NCI-H1436 treated with DMSO at 0.1 percent for 48 hours (cell line): Measurements from ENCODE around the gene HLA-DOA.

Experiments
- DNase-seq: peaks from one replicate; lab custom pipeline; 2025; lab: John Stamatoyannopoulos, UW

Gene HLA-DOA

GRCh38 chr6:33015798-33016197 is 6.4 kb upstream of the HLA-DOA start:
- DNase-seq, result no peak

DNA sequence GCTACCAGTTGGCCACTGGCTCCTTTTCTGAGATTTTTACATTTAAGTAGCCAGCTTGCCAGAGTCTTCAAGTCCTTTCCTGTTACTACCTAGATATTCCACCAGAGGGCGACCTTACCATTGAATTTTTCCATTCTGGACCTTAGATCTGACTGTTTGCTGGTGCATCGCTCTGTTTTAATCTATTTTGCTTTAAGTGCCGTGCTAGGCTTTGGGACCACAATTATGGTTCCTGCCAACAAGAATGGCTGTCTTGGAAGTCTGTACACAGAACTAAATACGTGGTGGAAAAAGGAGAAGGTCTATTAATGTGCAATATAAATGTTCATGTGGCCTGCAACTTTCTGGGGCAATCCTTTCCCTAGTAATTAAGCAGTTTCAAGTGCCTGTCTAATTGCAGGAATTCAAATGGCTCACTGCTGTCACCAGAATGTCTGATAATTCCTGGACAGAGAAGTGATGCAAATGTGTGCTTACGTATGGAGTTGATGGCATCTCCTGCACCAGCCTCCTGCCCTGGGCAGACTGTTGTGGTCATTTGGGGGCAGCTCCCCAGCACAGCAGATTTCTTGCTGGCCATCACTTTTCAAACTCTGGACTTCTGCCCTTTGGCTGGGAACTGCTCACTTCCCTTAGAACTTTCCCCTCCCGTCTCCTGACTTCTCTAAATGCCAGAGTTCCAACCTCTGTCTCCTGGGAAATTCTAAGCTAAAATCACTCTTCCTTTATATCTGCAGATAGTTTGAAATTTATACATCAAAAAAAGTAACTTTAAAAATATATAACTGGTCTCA is 5.6 kb upstream of the HLA-DOA start:
- peak; percentile 26 for DNase-seq

- no peak for DNase-seq
Observed at GRCh38 chr6:33013608-33014007, 4.2 kb upstream of the HLA-DOA start.

- DNase-seq, result no peak
Observed at GRCh38 chr6:33010356-33010755, 965 bp upstream of the HLA-DOA start.

DNA sequence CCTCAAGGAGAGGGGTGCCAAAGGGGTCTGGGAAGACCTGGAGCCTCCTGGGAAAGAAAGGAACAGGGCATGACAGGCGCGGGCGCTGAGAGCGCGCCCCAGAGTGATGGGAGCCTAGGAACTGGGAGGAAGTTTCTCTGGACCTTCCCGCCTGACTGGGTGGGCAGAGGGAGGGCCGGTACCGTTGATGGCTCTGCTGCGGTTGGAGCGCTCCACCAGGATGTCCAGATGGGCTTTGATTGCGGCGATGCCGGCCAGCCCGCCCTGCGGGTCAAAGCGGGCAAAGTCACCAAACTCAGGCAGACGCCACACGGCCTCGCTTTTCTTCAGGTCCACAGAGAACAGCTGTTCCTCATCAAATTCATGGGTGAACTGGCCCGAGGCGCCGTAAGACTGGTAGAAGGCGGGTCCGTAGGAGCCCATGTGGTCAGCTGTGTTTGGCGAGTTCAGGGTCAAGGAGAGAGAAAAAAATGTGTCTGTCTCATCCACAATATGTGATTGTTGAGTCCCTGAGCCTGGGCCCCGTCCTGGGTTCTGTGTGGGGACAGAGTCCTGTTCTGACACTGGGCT is 1.5 kb downstream of the HLA-DOA start:
- no peak for DNase-seq

DNA sequence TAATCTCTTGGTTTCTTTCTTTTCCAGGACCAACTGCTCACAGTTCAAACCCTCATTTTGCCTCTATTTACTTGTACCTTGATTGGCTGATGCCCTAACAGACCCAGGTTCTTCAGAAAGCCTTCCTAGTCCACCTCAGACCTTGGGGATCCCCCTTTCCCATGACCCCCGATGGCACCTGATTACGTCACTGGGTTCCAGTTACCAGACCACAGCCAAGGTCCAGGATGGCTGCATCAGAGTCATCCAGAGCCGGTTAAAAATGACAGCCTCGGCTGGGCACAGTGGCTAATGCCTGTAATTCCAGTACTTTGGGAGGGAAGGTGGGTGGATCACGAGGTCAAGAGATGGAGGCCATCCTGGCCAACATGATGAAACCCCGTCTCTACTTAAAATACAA is 4.5 kb downstream of the HLA-DOA start:
- no peak for DNase-seq

DNA sequence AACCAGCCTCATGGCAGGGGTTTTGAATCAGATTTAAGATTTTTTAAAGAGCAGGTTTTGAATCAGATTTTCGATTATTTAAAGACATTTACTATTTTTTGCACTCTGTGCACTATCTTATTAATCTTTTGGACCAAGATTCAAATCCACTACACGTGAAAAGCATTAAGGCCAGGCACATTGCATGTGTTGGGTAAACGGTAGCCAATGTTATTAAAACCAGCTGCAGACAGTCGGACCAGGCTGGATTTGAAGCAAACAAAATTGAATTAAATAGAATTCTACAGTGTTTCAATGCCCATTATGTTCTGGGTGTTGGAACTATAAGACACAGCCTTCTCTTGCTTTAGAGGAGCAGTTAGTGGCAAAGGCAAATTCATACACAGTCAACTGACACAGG is 7.7 kb downstream of the HLA-DOA start:
- no peak for DNase-seq

- no peak for DNase-seq
Observed at GRCh38 chr6:33000055-33000454, 9.3 kb downstream of the HLA-DOA start.

GRCh38 chr6:32995448-32995847 is 13.9 kb downstream of the HLA-DOA start:
- no peak for DNase-seq

DNA sequence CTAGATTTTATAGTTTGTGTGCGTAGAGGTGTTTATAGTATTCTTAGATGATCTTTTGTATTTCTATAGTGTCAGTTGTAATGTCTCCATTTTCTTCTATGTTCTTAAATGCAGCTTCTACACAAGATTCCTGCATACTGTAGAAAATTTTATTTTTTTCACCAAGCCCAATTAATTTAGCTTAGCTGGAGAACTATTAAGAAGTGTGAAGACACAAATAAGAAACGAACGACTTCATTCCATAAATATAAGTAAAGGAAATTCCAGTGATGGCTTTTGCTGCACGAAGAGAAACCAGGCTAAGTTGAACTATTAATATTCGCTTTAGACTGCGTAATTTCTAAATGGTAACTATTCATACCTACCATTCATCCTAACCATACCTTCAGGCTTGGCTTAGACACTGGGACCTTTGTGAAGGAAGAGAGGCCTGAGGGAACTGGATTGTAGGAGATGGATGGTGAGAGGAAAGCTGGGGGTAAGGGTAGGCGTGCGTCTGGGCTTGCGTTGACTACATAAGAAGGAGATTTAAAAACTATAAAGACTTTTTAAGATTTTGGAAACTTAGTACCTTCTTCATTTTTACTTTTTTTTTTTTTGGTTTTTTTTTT is 15.9 kb downstream of the HLA-DOA start:
- no peak for DNase-seq

DNA sequence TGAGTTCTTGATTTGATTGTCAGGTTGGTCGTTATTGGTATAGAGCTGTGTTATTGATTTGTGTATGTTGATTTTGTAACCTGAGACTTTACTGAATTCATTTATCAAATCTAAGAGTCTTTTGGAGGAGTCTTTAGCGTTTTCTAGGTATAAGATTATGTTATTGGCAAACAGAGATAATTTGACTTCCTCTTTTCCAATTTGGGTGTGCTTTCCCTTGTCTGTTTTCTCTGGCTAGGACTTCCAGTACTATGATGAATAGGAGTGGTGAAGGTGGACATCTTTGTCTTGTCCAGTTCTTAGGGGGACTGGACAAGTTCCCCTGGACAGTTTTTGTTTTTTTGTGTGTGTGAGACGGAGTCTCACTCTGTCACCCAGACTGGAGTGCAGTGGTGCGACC is 17.4 kb downstream of the HLA-DOA start:
- no peak for DNase-seq

- DNase-seq, result no peak
Observed at GRCh38 chr6:32989368-32989767, 20.0 kb downstream of the HLA-DOA start.

- peak; percentile 77 for DNase-seq
Observed at GRCh38 chr6:32984622-32985389, 24.6 kb downstream of the HLA-DOA start.

- DNase-seq, result no peak
Observed at GRCh38 chr6:32983964-32984621, 25.3 kb downstream of the HLA-DOA start.

GRCh38 chr6:32983493-32983848 is 25.9 kb downstream of the HLA-DOA start:
- DNase-seq, result no peak

DNA sequence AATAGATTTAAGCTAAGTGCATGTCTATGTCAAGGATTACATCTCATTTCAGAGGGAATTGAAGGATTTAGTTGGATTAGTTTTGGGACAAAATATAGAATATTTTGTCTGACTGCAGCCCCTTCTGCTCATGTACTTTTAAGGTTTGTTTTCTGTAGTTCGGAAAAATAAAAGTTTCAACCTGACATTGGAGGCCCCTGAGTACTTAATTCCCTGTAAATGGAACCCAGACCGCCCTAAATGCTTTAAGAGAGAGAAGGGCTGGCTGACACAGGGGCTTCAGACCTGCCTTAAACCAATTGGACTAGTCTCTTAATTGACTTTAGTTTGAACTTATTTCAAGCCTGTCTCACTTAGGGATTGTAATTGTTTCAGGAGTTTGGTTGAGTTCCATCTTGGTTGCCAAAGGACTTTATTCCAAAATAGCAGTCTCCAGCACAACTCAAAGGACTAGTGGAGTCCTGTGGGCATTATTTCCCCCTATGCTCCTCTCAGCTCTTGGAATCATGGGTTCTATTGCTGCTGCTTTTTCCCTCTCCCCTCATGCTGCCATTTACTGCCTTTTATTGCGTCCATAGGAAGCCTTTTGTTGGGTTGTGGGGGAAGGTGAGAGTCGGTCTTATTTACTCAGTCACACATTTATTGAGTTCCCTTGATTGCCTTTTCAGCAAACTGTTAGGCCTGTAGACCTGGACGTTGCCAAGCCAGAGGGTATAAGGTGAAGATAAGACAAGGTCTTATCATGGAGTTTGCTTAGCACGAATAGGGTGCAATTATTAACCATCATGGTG is 26.5 kb downstream of the HLA-DOA start:
- no peak for DNase-seq

DNA sequence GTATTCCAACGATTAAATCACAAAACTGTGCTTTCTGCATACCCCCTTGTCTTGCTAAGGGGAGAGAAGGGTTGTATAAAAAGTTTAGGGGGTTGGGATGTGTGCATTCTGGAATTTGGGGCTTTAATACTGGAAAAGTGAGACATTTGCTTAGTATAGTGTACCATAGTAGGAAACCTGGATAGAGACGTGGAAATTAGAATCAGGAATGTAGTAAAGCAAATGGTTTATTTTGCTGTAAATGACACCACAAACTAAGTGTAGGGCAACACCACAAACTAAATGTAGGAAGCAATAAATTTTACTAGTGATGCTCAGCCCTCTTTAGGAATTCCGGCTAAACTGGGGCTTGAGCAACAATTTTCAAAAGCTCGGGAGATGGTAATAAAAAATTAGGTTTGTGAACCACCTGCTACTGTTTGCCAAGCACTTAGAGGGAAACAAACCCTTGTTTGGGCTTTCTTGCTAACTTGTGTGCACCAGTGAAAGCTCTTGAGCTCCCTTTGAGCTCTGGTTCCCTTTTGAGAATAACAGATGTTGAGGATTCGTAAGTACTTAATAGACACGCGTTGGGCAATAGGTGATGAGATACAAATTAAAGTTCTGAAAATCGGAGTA is 27.2 kb downstream of the HLA-DOA start:
- DNase-seq, result no peak

DNA sequence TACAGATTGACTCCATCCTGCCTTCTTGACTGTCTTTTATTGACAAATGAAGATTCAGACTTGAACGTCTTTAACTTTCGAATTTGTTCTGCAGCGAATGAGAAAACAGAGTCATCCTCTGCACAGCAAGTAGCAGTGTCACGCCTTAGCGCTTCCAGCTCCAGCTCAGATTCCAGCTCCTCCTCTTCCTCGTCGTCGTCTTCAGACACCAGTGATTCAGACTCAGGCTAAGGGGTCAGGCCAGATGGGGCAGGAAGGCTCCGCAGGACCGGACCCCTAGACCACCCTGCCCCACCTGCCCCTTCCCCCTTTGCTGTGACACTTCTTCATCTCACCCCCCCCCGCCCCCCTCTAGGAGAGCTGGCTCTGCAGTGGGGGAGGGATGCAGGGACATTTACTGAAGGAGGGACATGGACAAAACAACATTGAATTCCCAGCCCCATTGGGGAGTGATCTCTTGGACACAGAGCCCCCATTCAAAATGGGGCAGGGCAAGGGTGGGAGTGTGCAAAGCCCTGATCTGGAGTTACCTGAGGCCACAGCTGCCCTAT is 28.8 kb downstream of the HLA-DOA start:
- no peak for DNase-seq

GRCh38 chr6:32979720-32980487 is 29.5 kb downstream of the HLA-DOA start:
- DNase-seq, result no peak

- DNase-seq, result no peak
Observed at GRCh38 chr6:32977953-32978324, 31.5 kb downstream of the HLA-DOA start.
